Gastrocnemius medialis (tissue), 4 donors: Measurements from ENCODE around the gene SS18L1.

Experiments used
- POLR2A ChIP-seq, 2 donors: fragments of 450-650 bp; IDR thresholded peaks; one replicate each; pipeline ENCODE4 v1.6.1; 2017; ENCODE audit warnings: antibody characterized with exemption in 2 of 2, mild to moderate bottlenecking in 2 of 2, moderate library complexity in 2 of 2
- TF ChIP-seq, protein P1 (sequence below), 5 experiments: fragments of 450-650 bp in 3 of 5; fragments of 200-600 bp in 2 of 5; sonication (generic) in 2 of 5; IDR thresholded peaks in 4 of 5; conservative IDR thresholded peaks in 1 of 5; 1 replicate in 4 of 5; 2 replicates in 1 of 5; pipeline ENCODE4 v1.5.1; 2016 to 2019; ENCODE audit warnings: antibody characterized with exemption in 5 of 5, mild to moderate bottlenecking in 3 of 5, moderate library complexity in 3 of 5

GRCh38 chr20:62205618-62206387 lies 62.2 kb downstream of the SS18L1 start:
- TF ChIP-seq, protein P1, sequence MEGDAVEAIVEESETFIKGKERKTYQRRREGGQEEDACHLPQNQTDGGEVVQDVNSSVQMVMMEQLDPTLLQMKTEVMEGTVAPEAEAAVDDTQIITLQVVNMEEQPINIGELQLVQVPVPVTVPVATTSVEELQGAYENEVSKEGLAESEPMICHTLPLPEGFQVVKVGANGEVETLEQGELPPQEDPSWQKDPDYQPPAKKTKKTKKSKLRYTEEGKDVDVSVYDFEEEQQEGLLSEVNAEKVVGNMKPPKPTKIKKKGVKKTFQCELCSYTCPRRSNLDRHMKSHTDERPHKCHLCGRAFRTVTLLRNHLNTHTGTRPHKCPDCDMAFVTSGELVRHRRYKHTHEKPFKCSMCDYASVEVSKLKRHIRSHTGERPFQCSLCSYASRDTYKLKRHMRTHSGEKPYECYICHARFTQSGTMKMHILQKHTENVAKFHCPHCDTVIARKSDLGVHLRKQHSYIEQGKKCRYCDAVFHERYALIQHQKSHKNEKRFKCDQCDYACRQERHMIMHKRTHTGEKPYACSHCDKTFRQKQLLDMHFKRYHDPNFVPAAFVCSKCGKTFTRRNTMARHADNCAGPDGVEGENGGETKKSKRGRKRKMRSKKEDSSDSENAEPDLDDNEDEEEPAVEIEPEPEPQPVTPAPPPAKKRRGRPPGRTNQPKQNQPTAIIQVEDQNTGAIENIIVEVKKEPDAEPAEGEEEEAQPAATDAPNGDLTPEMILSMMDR (IDR thresholded peaks at IDR 0.05 in 4 of 5, conservative IDR thresholded peaks at IDR 0.05 in 1 of 5): no peak
- no peak for TF ChIP-seq POLR2A (IDR thresholded peaks at IDR 0.05)
